Activated CD4-positive, alpha-beta T cell treated with anti-CD3 and anti-CD28 coated beads for 48 hours (primary cell): ENCODE measurements around the gene HOXB8.

Experiments
- DNase-seq: peaks from one replicate; pipeline ENCODE4 v3.0.0-alpha.2; 2020

The HOXB8 gene

GRCh38 chr17:48615047-48615962 lies at the start of gene HOXB8:
TSS of gene HOXB8 (minus strand) at chr17:48615292. CDS start at chr17:48614704, 588 bp downstream.
- no peak for DNase-seq

GRCh38 chr17:48663134-48663924 lies 48.2 kb upstream of the HOXB8 start:
- no peak for DNase-seq

- no peak for DNase-seq
Measured at GRCh38 chr17:48655913-48656312, 40.8 kb upstream of the HOXB8 start.

GRCh38 chr17:48649741-48650140 lies 34.6 kb upstream of the HOXB8 start:
- DNase-seq: no peak

- no peak for DNase-seq
Measured at GRCh38 chr17:48647963-48648245, 32.8 kb upstream of the HOXB8 start.

- DNase-seq: no peak
Measured at GRCh38 chr17:48647103-48647962, 32.2 kb upstream of the HOXB8 start.

GRCh38 chr17:48646183-48647102 lies 31.4 kb upstream of the HOXB8 start:
- no peak for DNase-seq

- DNase-seq: no peak
Measured at GRCh38 chr17:48645639-48646182, 30.6 kb upstream of the HOXB8 start.

- no peak for DNase-seq
Measured at GRCh38 chr17:48644910-48645557, 29.9 kb upstream of the HOXB8 start.

- DNase-seq: no peak
Measured at GRCh38 chr17:48644159-48644558, 29.1 kb upstream of the HOXB8 start.

- DNase-seq: no peak
Measured at GRCh38 chr17:48643697-48644012, 28.6 kb upstream of the HOXB8 start.

GRCh38 chr17:48642843-48643696 lies 28.0 kb upstream of the HOXB8 start:
- no peak for DNase-seq

- DNase-seq: no peak
Measured at GRCh38 chr17:48642059-48642842, 27.2 kb upstream of the HOXB8 start.

- DNase-seq: no peak
Measured at GRCh38 chr17:48641541-48642058, 26.5 kb upstream of the HOXB8 start.

- no peak for DNase-seq
Measured at GRCh38 chr17:48640858-48641180, 25.7 kb upstream of the HOXB8 start.

GRCh38 chr17:48639982-48640857 lies 25.1 kb upstream of the HOXB8 start:
- DNase-seq: no peak

GRCh38 chr17:48639136-48639535 lies 24.0 kb upstream of the HOXB8 start:
- DNase-seq: no peak
